K562 (cell line): ENCODE data around the gene LRRC4. TPM values are rescaled to one million over a fixed set of nuclear protein-coding genes. Genes with fewer than 3 reads are reported as not detected.
A peak's percentile ranks its signal among the peaks of the same experiment; 100 is the strongest.

Source experiments
- CBX1 ChIP-seq: sonication (generic); IDR thresholded peaks from 2 replicates; pipeline ENCODE4 v1.6.1; 2016; ENCODE audit warnings: antibody characterized with exemption, low read depth, mild to moderate bottlenecking
- ETS2 ChIP-seq: IDR thresholded peaks from 2 replicates; pipeline ENCODE4 v1.6.1; 2016; ENCODE audit warnings: borderline replicate concordance, missing genetic modification characterization, mild to moderate bottlenecking, moderate library complexity, missing compliant biosample characterization; ENCODE audit not compliant: poor library complexity, severe bottlenecking
- FIP1L1 ChIP-seq: fragments of 200-400 bp; formaldehyde crosslinking; IDR thresholded peaks from 2 replicates; pipeline ENCODE4 v1.6.1; 2018; ENCODE audit warnings: mild to moderate bottlenecking, low read depth, low read length; ENCODE audit not compliant: poor library complexity, severe bottlenecking
- FOS ChIP-seq: IDR thresholded peaks from 3 replicates; pipeline ENCODE4 v1.6.1; 2011; ENCODE audit not compliant: insufficient read length; ENCODE audit errors: extremely low read depth
- KLF6 ChIP-seq: fragments of 250-450 bp; sonication (Bioruptor Pico); IDR thresholded peaks from 2 replicates; pipeline ENCODE4 v1.4.0; 2020; ENCODE audit warnings: mild to moderate bottlenecking, moderate library complexity, borderline replicate concordance
- SRSF9 ChIP-seq: fragments of 200-400 bp; formaldehyde crosslinking; IDR thresholded peaks from 2 replicates; pipeline ENCODE4 v1.6.1; 2017; ENCODE audit warnings: low read depth, low read length, borderline replicate concordance
- ZNF3 ChIP-seq: fragments of 250-450 bp; sonication (Bioruptor Pico); IDR thresholded peaks from 2 replicates; pipeline ENCODE4 v1.5.0; 2021; ENCODE audit warnings: mild to moderate bottlenecking, moderate library complexity
- polyA plus RNA-seq, 8 experiments: library from polyadenylated mRNA; depleted of rRNA in 4 of 8; stranded (reverse) in 5 of 8; unstranded in 3 of 8; fragments of >200 nt; fragmentation: Nextera tagmentation in 2 of 8; fragmentation: Illumina TruSeq in 1 of 8; extraction: Ambion mirVana in 2 of 8; extraction: Trizol in 1 of 8; gene quantifications; 2 replicates each; pipeline versions ENCODE4 v1.2.1 to v1.2.3, GENCODE V29; 2011 to 2014; ENCODE audit warnings: inconsistent platforms in 1 of 8, missing spikeins in 1 of 8
- total RNA-seq, 7 experiments: library from RNA; depleted of rRNA in 6 of 7; stranded (reverse); fragments of >200 nt in 6 of 7; fragmentation: Illumina TruSeq in 2 of 7; extraction: Trizol in 2 of 7; gene quantifications; 2 replicates each; pipeline versions ENCODE4 v1.2.1 to v1.2.3, GENCODE V29; 2011 to 2021; ENCODE audit warnings: low replicate concordance in 1 of 7
- TF ChIP-seq, protein P1 (sequence below): IDR thresholded peaks from 2 replicates; pipeline ENCODE4 v1.6.1; 2011; ENCODE audit warnings: borderline replicate concordance, low read depth, mild to moderate bottlenecking, moderate library complexity, low read length; ENCODE audit not compliant: insufficient read depth, poor library complexity, severe bottlenecking
- TF ChIP-seq, protein P2 (sequence below): fragments of 450-650 bp; formaldehyde crosslinking; IDR thresholded peaks from 2 replicates; pipeline ENCODE4 v1.4.0; 2022; ENCODE audit warnings: missing genetic modification characterization
- TF ChIP-seq, protein P3 (sequence below), 3 experiments: fragments of 200-800 bp in 1 of 3; fragments of 250-450 bp in 1 of 3; fragments of 450-650 bp in 1 of 3; sonication (Bioruptor Pico) in 1 of 3; sonication (Bioruptor generic) in 1 of 3; formaldehyde crosslinking in 1 of 3; IDR thresholded peaks; 2 replicates each; pipeline versions ENCODE4 v1.6.1 to v1.8.0; 2016 to 2022; ENCODE audit warnings: mild to moderate bottlenecking in 2 of 3, missing genetic modification characterization in 2 of 3, missing compliant biosample characterization in 1 of 3, moderate library complexity in 1 of 3
- TF ChIP-seq, protein P4 (sequence below): sonication (generic); formaldehyde crosslinking; IDR thresholded peaks from 2 replicates; pipeline ENCODE4 v1.8.1; 2023; ENCODE audit warnings: missing genetic modification reagents, mild to moderate bottlenecking, borderline replicate concordance
- TF ChIP-seq, protein P5 (sequence below): sonication (generic); formaldehyde crosslinking; IDR thresholded peaks from 2 replicates; pipeline ENCODE4 v1.8.0; 2023; ENCODE audit warnings: mild to moderate bottlenecking, missing genetic modification reagents

Gene LRRC4
- total and polyA plus RNA-seq, 9 of the 15 experiments (the other 6 are each of a cell fraction or from before 2014, with no cell fraction given) = 0.04 to 0.11 TPM; not detected in 7

DNA sequence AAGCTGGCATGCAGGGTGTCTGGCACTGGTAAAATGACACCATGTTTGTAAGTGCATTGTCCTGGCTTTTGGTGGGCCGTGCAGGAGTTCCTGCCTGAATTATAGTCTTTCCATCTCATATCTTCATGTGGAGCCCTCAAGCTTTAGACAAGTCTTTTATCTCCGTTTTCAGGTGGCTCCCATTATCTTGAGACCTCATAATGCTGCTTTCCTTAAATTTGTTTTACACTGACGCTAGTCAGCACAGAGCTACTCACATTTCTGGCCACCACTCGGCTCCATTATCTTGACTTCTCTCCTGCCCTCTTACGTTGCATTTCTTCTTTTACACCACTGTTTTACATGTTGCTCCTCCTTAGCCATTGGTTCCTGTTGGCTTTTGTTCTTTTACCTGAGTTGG is 37.2 kb downstream of the LRRC4 start (continued):
- TF ChIP-seq CBX1 (no peak), ZNF3 (no peak), SRSF9 (no peak), KLF6 (CRISPR knock-in tag) (no peak), FOS (no peak), ETS2 (tag) (no peak), FIP1L1 (no peak)
- TF ChIP-seq, protein P1, sequence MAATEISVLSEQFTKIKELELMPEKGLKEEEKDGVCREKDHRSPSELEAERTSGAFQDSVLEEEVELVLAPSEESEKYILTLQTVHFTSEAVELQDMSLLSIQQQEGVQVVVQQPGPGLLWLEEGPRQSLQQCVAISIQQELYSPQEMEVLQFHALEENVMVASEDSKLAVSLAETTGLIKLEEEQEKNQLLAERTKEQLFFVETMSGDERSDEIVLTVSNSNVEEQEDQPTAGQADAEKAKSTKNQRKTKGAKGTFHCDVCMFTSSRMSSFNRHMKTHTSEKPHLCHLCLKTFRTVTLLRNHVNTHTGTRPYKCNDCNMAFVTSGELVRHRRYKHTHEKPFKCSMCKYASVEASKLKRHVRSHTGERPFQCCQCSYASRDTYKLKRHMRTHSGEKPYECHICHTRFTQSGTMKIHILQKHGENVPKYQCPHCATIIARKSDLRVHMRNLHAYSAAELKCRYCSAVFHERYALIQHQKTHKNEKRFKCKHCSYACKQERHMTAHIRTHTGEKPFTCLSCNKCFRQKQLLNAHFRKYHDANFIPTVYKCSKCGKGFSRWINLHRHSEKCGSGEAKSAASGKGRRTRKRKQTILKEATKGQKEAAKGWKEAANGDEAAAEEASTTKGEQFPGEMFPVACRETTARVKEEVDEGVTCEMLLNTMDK = no peak
- TF ChIP-seq, protein P2, sequence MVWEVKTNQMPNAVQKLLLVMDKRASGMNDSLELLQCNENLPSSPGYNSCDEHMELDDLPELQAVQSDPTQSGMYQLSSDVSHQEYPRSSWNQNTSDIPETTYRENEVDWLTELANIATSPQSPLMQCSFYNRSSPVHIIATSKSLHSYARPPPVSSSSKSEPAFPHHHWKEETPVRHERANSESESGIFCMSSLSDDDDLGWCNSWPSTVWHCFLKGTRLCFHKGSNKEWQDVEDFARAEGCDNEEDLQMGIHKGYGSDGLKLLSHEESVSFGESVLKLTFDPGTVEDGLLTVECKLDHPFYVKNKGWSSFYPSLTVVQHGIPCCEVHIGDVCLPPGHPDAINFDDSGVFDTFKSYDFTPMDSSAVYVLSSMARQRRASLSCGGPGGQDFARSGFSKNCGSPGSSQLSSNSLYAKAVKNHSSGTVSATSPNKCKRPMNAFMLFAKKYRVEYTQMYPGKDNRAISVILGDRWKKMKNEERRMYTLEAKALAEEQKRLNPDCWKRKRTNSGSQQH (CRISPR knock-in tag) = no peak
- TF ChIP-seq, protein P3, sequence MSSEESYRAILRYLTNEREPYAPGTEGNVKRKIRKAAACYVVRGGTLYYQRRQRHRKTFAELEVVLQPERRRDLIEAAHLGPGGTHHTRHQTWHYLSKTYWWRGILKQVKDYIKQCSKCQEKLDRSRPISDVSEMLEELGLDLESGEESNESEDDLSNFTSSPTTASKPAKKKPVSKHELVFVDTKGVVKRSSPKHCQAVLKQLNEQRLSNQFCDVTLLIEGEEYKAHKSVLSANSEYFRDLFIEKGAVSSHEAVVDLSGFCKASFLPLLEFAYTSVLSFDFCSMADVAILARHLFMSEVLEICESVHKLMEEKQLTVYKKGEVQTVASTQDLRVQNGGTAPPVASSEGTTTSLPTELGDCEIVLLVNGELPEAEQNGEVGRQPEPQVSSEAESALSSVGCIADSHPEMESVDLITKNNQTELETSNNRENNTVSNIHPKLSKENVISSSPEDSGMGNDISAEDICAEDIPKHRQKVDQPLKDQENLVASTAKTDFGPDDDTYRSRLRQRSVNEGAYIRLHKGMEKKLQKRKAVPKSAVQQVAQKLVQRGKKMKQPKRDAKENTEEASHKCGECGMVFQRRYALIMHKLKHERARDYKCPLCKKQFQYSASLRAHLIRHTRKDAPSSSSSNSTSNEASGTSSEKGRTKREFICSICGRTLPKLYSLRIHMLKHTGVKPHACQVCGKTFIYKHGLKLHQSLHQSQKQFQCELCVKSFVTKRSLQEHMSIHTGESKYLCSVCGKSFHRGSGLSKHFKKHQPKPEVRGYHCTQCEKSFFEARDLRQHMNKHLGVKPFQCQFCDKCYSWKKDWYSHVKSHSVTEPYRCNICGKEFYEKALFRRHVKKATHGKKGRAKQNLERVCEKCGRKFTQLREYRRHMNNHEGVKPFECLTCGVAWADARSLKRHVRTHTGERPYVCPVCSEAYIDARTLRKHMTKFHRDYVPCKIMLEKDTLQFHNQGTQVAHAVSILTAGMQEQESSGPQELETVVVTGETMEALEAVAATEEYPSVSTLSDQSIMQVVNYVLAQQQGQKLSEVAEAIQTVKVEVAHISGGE (CRISPR knock-in tag; IDR thresholded peaks at IDR 0.05) = 0 out of 6 replicates have a peak, but pooled peaks of 1 of the 3 experiments have one; percentile 22
- TF ChIP-seq, protein P4, sequence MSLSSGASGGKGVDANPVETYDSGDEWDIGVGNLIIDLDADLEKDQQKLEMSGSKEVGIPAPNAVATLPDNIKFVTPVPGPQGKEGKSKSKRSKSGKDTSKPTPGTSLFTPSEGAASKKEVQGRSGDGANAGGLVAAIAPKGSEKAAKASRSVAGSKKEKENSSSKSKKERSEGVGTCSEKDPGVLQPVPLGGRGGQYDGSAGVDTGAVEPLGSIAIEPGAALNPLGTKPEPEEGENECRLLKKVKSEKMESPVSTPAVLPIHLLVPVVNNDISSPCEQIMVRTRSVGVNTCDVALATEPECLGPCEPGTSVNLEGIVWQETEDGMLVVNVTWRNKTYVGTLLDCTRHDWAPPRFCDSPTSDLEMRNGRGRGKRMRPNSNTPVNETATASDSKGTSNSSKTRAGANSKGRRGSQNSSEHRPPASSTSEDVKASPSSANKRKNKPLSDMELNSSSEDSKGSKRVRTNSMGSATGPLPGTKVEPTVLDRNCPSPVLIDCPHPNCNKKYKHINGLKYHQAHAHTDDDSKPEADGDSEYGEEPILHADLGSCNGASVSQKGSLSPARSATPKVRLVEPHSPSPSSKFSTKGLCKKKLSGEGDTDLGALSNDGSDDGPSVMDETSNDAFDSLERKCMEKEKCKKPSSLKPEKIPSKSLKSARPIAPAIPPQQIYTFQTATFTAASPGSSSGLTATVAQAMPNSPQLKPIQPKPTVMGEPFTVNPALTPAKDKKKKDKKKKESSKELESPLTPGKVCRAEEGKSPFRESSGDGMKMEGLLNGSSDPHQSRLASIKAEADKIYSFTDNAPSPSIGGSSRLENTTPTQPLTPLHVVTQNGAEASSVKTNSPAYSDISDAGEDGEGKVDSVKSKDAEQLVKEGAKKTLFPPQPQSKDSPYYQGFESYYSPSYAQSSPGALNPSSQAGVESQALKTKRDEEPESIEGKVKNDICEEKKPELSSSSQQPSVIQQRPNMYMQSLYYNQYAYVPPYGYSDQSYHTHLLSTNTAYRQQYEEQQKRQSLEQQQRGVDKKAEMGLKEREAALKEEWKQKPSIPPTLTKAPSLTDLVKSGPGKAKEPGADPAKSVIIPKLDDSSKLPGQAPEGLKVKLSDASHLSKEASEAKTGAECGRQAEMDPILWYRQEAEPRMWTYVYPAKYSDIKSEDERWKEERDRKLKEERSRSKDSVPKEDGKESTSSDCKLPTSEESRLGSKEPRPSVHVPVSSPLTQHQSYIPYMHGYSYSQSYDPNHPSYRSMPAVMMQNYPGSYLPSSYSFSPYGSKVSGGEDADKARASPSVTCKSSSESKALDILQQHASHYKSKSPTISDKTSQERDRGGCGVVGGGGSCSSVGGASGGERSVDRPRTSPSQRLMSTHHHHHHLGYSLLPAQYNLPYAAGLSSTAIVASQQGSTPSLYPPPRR = no peak
- TF ChIP-seq, protein P5, sequence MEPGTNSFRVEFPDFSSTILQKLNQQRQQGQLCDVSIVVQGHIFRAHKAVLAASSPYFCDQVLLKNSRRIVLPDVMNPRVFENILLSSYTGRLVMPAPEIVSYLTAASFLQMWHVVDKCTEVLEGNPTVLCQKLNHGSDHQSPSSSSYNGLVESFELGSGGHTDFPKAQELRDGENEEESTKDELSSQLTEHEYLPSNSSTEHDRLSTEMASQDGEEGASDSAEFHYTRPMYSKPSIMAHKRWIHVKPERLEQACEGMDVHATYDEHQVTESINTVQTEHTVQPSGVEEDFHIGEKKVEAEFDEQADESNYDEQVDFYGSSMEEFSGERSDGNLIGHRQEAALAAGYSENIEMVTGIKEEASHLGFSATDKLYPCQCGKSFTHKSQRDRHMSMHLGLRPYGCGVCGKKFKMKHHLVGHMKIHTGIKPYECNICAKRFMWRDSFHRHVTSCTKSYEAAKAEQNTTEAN (CRISPR knock-in tag) = no peak
